Right lobe of liver (tissue), 6 donors: ENCODE measurements around the gene FAM171A2. TPM values are rescaled to one million over a fixed set of nuclear protein-coding genes. Genes with fewer than 3 reads are reported as not detected.
A peak's percentile ranks its signal among the peaks of the same experiment; 100 is the strongest.

Experiments
- ATAC-seq, 4 donors: fragments of 200-7000 bp; cut with Tn5 transposase; one replicate each; pipeline ENCODE4 v1.9.1; 2020; ENCODE audit warnings: mild to moderate bottlenecking in 4 of 4, moderate library complexity in 4 of 4
- DNase-seq, 3 donors: peaks; one replicate each; pipeline ENCODE4 v3.0.0-alpha.2; 2020
- H3K27ac ChIP-seq, 3 donors: fragments of 200-600 bp; one replicate each; pipeline ENCODE4 v1.8.0; 2022
- H3K27me3 ChIP-seq, 2 donors: fragments of 200-600 bp; one replicate each; pipeline ENCODE4 v1.8.0; 2022
- H3K36me3 ChIP-seq, 4 donors: fragments of 200-600 bp; sonication (generic) in 1 of 4; one replicate each; pipeline versions ENCODE4 v1.5.1 to v1.8.0; 2017 to 2022; ENCODE audit warnings: control low read depth in 1 of 4
- H3K4me1 ChIP-seq, 4 donors: fragments of 200-600 bp; sonication (generic) in 1 of 4; one replicate each; pipeline versions ENCODE4 v1.5.1 to v1.8.0; 2017 to 2022; ENCODE audit warnings: control low read depth in 1 of 4
- H3K4me3 ChIP-seq, 3 donors: fragments of 200-600 bp; one replicate each; pipeline ENCODE4 v1.8.0; 2022
- H3K9me3 ChIP-seq, 4 donors: fragments of 200-600 bp; sonication (generic) in 1 of 4; one replicate each; pipeline versions ENCODE4 v1.5.1 to v1.8.0; 2017 to 2022; ENCODE audit warnings: control low read depth in 1 of 4
- POLR2A ChIP-seq: fragments of 450-650 bp; IDR thresholded peaks from one replicate; pipeline ENCODE4 v1.6.1; 2017; ENCODE audit warnings: antibody characterized with exemption, mild to moderate bottlenecking
- WGBS: methylation state at CpG from one replicate; pipeline ENCODE4 v1.1.6; 2018; ENCODE audit warnings: low coverage, low lambda C conversion rate; ENCODE audit not compliant: insufficient coverage; ENCODE audit errors: missing lambda C conversion rate; 5-methylcytosine and 5-hydroxymethylcytosine counted together
- intact Hi-C, 2 donors: fragments of 100-400 bp; cut with DNase I; formaldehyde crosslinking; loops; one replicate each; pipeline versions ENCODE4 v1.11.2 to v1.14.1; 2022
- total RNA-seq, 6 experiments: library from RNA; depleted of rRNA in 2 of 6; stranded (reverse); fragments of >200 nt in 2 of 6; fragmentation: NEBNext Ultra II Directional in 3 of 6; extraction: Animal tissue kit (Norgen Biotek cat#: 25700) in 3 of 6; gene quantifications; one replicate each; pipeline versions ENCODE4 v1.1.0 to v1.2.4, GENCODE V29; 2016 to 2023
- TF ChIP-seq, protein P1 (sequence below), 4 donors: fragments of 200-600 bp in 3 of 4; fragments of 450-650 bp in 1 of 4; IDR thresholded peaks; one replicate each; pipeline versions ENCODE4 v1.5.1 to v1.8.0; 2016 to 2022; ENCODE audit warnings: antibody characterized with exemption in 4 of 4, mild to moderate bottlenecking in 2 of 4
- donor health status: DM: no; HTN: yes; CAD: no.
- donor health status: DM: no; HTN: no; CAD: no.
- donor health status: DM: no; HTN: no; CAD: no.
- donor health status: DM: no; HTN: yes; CAD: no.
- donor health status: DM: no; HTN: yes; CAD: no.

The FAM171A2 gene
- total RNA-seq, 6 experiments from 2014 or later, result 0.16 to 0.68 (median 0.39) TPM

DNA sequence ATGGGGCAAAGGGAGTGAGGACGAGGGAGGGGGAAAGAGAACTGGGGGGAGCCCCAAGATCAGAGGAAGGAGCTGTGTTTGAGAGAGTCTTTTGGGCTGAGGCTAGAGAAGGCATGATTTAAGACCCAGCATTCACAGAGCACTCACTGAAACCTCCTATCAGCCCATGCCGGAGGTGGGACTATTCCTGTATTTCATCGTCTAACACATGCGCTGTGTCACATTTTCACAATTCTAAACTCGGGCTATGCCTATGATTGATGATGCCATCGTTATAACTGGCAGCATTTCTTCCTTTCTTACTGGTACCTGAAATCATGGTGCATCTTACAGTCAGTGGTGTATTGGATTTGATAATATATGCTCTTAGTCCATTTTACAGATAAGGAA, 3.5 kb downstream of the FAM171A2 start:
- WGBS, result 50% methylated on average over 3 of the region's 6 CpGs
- Histone ChIP-seq H3K4me1 (peaks cover 0 to 6% (median 0%) of the 10 kb centered on the region in 4 donors), H3K4me3 (no peak overlapping the region), H3K27me3 (no peaks in the 10 kb centered on the region), H3K27ac (no peak overlapping the region), H3K9me3 (no peaks in the 10 kb centered on the region), H3K36me3 (no peaks in the 10 kb centered on the region)
- intact Hi-C loops, result no loop called here
- ATAC-seq (no peak), DNase-seq (no peak)
- TF ChIP-seq, protein P1, sequence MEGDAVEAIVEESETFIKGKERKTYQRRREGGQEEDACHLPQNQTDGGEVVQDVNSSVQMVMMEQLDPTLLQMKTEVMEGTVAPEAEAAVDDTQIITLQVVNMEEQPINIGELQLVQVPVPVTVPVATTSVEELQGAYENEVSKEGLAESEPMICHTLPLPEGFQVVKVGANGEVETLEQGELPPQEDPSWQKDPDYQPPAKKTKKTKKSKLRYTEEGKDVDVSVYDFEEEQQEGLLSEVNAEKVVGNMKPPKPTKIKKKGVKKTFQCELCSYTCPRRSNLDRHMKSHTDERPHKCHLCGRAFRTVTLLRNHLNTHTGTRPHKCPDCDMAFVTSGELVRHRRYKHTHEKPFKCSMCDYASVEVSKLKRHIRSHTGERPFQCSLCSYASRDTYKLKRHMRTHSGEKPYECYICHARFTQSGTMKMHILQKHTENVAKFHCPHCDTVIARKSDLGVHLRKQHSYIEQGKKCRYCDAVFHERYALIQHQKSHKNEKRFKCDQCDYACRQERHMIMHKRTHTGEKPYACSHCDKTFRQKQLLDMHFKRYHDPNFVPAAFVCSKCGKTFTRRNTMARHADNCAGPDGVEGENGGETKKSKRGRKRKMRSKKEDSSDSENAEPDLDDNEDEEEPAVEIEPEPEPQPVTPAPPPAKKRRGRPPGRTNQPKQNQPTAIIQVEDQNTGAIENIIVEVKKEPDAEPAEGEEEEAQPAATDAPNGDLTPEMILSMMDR (IDR thresholded peaks at IDR 0.05), result no peak
- TF ChIP-seq POLR2A, result no peak

DNA sequence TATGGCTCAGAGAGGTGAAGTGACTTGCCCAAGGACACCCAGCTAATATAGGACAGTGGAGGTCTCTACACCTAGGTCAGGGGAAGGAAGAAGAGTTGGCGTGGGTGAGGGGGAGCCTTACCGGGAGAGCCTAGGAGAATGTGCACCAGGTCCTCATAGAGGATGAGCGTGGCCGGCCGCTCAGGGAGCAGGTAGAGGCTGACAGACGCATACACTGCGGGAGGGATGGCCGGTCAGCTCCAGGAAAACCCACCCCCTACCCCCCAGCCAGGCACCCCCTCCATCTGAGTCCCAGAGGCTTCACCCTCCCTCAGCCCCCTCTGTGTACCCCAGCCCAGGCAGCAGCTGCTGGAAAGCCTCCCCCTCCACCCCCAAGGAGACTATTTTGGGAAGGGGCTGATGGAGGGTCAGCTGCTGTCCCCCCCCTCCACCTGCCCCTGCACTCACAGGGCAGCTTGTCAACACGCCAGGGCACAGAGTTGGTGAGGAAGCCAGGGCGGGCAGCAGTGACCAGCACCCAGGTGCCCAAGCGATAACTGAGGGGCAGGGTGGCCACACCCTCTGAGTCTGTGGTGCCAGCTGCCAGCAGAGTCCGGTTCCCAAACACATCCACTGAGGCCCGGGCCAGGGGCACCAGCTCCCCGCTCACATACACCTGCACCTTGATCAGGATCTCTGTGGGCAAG, 4.1 kb downstream of the FAM171A2 start:
- H3K9me3 ChIP-seq, result no peaks in the 10 kb centered on the region
- TF ChIP-seq POLR2A, result no peak
- TF ChIP-seq, protein P1 (IDR thresholded peaks at IDR 0.05), result no peak
- peak in 1 of 3 donors; percentile 52 for DNase-seq
- intact Hi-C loops, result loop anchor here in 1 of 2 donors (10.0 kb wide), 1 partner anchor 145 kb away; the partner anchor contains the start of gene UBTF
- H3K27ac ChIP-seq, result no peak overlapping the region
- H3K27me3 ChIP-seq, result no peaks in the 10 kb centered on the region
- ATAC-seq, result no peak
- 80% methylated on average over 6 of the region's 14 CpGs for WGBS
- no peak overlapping the region for H3K4me3 ChIP-seq
- no peaks in the 10 kb centered on the region for H3K36me3 ChIP-seq
- peaks cover 0 to 6% (median 0%) of the 10 kb centered on the region in 4 donors for H3K4me1 ChIP-seq

DNA sequence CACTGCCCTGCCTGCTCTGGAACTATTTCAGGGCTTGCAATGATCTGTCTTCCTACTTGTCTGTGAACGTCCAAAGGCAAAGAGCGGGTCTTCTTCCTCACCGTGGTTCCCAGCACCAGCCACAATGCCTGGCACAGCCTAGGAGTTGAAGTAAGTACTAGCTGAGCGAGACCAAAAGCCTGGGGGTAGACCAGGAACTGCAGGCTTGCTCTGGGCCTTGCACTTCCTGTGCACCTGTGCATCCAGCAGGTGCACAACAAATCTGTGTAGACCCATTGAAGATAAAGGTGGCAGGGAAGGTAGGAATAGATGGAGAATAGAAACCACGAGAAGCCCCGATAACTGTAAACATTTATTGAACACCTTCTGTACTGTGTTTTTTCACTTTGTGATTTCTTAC, 4.6 kb downstream of the FAM171A2 start:
- no peaks in the 10 kb centered on the region for H3K27me3 ChIP-seq
- H3K4me1 ChIP-seq, result peaks cover 0 to 6% (median 0%) of the 10 kb centered on the region in 4 donors
- no peaks in the 10 kb centered on the region for H3K36me3 ChIP-seq
- WGBS, result 59% methylated on average over 6 of the region's 6 CpGs
- H3K4me3 ChIP-seq, result no peak overlapping the region
- no peak for DNase-seq
- H3K9me3 ChIP-seq, result no peaks in the 10 kb centered on the region
- no peak for TF ChIP-seq POLR2A
- TF ChIP-seq, protein P1 (IDR thresholded peaks at IDR 0.05), result no peak
- no peak overlapping the region for H3K27ac ChIP-seq
- no peak for ATAC-seq
- intact Hi-C loops, result loop anchor here in 1 of 2 donors (10.0 kb wide), 1 partner anchor 144 kb away; the partner anchor contains the start of gene UBTF

DNA sequence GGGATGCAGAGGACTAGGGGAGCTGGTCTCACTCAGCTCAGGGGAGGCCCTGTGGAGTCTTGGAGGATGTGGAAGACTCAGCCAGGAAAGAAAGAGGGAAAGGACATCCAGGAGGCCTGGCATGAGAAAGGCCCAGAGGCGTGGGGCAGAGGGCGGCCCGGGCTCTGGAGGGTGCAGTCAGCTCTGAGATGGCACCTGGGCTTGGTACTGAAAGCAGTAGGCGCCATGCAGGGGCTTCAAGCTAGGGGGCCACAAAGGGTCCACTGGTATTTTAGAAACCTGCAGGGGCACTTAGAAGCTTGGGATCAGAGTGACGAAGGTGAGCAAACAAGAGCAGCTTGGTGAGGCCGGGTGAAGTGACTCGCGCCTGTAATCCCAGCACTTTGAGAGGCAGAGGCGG, 5.6 kb downstream of the FAM171A2 start:
- DNase-seq, result no peak
- Histone ChIP-seq H3K27ac (no peak overlapping the region), H3K36me3 (no peaks in the 10 kb centered on the region), H3K4me1 (peaks cover 0 to 1% (median 0%) of the 10 kb centered on the region in 4 donors), H3K27me3 (no peaks in the 10 kb centered on the region), H3K9me3 (no peaks in the 10 kb centered on the region), H3K4me3 (no peak overlapping the region)
- TF ChIP-seq POLR2A, result no peak
- TF ChIP-seq, protein P1 (IDR thresholded peaks at IDR 0.05), result no peak
- intact Hi-C loops, result loop anchor here in 1 of 2 donors (10.0 kb wide), 1 partner anchor 143 kb away; the partner anchor contains the start of gene UBTF
- no peak for ATAC-seq
- WGBS, result 78% methylated on average over 9 of the region's 9 CpGs
